SW480 (cell line): ENCODE data around the gene C1R.
"Not testable (repeated sequence)": the region's sequence is repeated elsewhere in the genome, so short reads cannot be mapped to it uniquely, and the experiment has no call there.

Source experiments
- DNase-seq: peaks from one replicate; pipeline ENCODE4 v3.0.0-alpha.2; 2016; ENCODE audit warnings: low spot score

C1R gene

DNA sequence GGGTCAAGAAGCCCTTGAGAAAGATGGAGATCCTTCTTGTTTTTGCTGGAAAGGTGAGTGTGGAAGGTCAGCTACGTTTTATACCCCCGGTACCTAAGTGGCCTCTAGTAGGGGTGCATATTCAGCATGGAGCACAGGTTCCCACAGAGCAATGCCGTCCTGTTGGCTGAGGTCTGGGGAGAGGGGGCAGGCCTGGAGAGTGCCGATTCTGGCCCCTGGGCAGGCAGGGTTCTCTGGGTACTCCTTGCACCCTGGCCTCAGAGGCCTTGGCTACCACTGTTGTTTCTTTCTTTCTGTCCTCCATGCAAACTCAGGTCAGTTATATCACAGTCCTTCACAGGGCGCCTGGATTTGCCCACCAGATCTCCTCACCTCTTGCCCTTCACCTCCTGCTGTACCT lies 27.9 kb upstream of the C1R start:
- no peak for DNase-seq

DNA sequence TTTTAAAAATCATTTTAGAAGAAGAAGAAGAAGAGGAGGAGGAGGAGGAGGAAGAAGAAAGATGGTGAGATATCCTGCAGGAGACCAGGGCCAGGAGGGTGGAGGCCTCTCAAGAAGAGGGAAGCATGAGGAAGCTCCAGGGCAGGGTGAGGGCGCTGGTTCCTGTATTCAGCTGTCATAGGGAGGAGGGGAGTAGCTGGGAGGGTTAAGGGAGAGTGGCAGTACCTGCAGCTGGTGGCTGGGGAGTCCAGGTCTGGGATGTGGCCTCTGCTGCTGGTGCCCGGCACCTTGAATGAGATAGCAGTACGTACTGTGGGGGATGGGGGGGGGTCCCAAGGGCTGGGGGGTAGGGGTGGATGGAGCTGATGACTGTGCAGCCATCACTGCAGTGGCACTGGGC lies 26.6 kb upstream of the C1R start:
- no peak for DNase-seq

DNA sequence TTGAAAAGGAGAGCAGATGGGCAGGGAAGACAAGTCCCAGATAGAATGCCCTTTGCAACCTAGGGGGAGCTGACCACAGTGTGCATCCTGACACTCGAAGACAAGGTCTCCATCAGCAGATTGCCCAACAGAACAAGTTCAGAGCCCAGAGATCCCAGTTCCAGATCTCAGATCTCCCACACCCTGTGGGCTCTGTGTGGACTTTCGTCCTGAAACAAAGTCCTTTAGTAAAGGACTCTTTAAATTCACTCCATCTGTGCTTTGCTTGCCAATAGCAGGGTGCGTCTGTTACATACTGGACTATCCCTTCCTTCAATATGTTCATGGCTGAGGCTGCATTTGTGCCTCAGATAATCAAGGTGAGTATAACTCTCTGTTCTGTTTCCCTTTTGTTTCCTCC lies 25.4 kb upstream of the C1R start:
- DNase-seq: no peak

DNA sequence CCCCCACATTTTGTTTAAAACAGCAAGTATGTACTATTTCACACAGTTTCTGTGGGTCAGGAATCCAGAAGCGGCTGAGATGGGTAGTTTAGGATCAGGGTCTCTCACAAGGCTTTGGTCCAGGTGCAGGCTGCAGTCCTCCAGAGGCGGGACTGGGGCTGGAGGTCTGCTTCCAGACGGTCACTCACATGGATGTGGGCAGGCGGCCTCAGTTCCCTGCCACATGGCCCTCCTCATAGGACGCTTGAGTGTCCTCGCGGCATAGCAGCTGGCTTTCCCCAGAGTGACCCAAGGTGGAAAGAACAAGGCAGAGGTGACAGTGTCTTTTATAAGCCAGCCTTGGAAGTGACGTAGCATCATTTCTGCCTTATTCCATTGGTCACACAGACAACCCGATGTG lies 24.7 kb upstream of the C1R start:
- DNase-seq: no peak

DNA sequence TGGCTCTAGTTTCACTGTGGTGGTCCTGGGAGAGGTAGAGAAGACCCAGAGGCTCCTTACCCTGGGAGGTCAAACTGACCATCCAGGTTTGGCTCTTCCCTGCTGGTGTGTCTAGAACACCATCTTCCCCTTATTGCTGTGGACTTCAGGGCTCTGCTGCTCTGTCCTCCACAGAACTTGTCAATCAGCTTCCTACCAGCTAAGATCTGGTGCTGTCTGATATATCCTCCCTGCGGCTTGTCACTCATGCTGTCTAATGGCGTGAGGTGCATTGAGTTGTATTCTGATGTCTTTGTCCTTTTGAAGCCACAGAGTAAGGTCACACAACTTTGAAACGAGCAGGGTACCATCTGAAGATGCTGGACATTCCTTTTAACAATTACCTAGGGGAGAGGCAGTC lies 24.0 kb upstream of the C1R start:
- no peak for DNase-seq

DNA sequence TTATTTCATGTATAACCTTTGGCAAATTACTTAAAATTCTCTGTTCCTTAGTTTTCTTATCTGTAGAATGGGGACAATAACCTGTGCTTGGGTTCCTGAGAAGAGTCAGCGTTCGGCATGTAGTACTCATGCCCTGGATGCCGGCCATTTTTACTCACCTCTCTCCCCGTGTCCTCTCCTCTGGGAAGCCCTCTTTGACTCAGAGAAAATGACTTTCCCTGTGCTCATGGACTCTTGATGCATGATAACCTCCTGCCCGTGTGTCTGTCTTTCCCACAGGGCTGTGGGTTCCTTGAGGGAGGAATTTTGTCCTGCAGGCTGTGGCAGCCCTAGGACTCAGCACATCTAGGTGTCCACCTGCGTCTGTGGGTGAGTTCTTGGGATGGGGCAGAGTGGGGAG lies 22.6 kb upstream of the C1R start:
- DNase-seq: no peak

DNA sequence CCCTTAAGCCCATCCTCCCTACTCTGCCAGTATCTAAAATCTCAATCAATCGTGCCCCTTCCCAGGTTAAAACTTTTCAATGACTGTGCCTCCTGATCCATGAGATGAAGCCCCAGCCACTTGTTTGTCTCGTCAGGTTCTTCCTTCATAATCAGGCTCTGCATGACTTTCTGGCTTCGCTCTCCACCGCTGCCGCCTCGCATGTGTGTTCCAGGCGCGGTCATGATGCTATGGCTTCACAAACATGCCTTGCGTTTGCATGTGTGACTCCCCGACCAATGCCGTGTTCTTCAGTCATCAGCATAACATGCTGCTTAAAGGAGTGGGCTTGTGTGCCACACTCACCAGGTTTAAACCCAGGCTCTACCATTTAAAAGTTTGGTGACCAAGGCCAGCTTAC lies 21.8 kb upstream of the C1R start:
- DNase-seq: no peak

DNA sequence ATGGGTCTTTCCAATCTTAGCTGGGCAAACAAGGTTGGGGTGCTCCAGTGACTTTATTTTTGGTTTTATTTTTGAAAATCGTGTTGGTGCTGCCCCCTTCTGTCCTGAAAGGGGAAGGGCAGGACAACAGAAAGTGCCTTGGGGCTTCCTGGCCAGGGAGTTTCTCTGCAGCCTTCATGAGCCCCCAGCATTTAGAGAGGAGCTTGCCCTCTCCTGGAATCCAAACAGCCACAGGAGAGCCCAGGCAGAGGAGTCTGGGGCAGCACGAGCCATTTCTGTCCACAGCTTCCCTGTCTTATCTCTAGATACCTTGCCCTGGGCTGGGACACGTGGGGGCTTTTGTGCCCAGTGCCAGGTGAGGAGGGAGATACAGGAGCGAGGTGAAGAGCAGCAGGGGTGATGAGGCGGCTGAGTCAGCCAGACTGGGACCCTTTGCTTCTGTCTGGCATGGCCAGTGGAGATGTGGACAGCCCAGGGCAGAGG lies 21.2 kb upstream of the C1R start:
- peak; percentile 57 for DNase-seq

DNA sequence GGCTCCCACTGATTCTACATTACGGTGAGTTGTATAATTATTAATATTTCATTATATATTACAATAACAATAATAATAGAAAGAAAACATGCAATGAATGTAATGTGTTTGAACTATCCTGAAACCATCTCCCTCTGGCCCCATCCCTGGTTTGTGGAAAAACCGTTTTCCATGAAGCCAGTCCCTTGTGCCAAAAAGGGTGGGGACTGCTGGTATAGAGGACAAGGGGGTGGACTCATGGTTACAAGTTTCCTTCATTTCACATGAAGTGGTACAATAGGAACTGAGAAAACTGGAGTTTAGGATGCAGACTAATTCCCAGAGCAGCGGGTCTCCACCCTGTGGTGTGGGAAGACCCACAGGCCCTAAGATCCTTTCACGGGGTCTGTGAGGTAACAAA lies 19.8 kb upstream of the C1R start:
- no peak for DNase-seq

DNA sequence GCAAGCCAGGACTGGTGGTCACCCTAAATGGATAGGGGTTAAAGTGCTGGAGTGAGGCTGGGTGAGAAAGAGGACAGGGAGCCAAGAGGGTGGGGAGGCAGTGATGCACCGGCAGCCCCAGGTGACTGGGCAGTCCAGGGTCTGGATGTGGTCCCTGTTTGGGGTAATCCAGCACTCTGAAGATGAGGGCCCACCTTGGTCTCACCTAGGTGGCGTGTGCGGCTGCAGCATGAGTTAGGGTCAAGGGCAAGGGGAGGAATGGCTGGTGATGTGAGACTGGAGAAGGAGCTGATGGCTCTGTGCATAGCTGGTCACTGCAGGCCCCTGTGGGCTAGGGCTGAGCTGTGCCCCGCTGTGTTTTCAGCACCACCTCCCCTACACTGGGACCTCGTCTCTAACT lies 18.4 kb upstream of the C1R start:
- DNase-seq: no peak

DNA sequence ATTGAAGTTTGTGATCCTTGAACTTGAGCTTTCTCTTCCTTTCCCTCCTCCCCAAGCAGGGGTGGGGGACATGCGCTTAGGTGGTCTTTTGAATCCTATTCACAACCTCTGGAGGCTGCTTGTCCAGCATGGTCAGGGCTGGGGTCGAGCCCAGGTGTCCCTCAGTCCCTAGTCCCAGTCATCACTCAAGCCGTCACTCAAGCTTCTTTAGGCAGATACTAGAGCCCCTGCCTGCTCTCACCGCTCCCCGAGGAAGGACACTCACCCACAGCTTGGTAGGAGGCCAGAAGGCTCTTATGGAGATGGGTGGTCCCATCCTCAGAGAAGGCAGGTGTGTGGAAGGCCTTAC lies 17.3 kb upstream of the C1R start:
- no peak for DNase-seq

DNA sequence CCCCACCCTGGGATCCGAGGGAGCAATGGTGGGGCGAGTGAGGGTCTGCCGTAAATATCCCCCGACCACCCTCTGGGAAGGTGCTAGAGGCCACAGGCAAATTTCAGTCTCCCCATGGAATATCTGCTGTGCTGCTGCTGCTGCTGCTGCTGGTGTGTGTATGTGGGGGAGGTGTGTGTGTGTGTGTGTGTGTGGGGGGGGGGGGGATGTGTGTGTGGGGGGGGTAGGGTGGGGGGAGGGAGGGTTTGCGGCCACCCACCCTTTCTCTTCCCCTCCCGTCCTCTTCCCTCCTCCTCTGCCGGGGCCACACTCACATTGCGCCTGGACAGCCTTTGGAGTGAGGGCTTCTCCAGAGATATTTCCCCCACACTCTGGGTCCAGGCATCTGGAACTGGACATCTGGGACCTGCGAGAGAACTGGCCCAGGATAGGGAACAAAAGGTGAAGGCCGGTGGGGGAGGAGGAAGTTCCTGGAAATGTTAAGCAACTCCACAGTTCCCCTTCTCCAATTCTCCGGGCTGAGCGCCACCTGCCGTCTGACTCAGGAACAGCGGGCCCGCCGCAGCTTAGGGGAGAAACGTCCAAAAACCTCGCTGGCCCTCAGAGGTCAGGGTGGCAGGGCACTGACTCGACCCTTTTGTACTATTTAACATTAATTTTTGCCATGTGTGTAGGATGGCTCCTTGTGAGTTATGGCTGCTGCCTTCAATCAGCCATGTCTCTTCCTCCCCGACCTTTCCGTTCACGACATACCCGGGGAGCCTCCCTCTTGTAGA lies 16.7 kb upstream of the C1R start, which contains the start of gene C1RL:
Gene C1RL, minus strand, starts transcription at position 419 of the 776 bp plus-strand sequence. Its CDS starts 34 bp downstream, at position 385.
- DNase-seq: peak; percentile 95

DNA sequence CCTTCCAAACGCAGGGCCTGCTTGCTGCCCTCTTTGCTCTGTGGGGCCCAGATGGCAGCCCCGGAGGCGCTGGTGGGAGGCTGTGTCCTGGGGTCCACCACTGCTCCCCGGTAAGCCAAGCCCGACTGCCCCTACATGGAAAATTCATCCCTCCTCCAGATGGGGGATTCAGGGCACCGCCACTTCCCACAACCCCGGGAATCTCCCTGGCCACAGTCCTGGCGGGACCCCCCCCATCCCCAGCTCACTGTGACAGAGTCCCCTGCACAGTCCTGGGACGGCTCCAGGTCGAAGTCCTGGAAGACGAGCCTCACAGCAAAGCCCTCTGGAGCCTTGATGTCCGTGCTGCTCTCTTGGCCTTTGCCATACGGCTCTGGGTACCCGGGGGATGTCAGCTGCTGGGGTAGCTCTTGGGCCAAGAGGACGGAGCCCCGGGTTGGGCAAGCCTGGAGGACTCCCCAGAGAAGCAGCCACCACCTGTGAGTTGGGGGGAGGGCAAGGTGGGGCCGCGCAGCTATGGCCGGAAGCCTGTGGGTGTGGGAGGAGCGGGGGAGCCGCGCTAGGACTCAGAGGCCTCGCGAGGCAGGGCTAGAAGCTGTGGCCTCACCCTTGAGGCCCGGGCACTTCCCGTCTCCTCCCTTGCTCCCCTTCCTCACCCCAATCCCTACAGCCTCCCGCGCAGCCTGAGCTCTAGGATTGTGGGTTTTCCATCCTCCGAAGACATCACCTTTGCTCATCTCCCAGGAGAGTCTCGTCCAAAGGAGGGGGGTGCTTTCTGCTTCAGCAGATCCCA lies 16.0 kb upstream of the C1R start:
- DNase-seq: peak; percentile 90

DNA sequence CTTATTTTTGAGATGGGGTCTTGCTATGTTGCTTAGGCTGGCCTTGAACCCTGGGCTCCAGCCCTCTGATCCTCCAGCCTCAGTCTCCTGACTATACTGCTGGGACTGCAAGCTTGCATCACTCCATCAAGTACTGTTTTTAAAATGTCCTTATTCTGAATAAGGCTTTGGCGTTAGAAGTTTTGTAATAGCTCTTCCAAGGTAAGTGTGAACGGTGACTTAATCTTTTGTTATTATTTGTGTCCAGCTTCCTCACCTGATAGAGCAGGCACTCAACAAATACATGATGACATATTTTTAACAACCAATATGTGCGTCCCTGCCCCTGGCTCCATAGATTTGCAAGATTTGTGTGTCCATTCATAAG lies 15.4 kb upstream of the C1R start:
- peak; percentile 33 for DNase-seq

DNA sequence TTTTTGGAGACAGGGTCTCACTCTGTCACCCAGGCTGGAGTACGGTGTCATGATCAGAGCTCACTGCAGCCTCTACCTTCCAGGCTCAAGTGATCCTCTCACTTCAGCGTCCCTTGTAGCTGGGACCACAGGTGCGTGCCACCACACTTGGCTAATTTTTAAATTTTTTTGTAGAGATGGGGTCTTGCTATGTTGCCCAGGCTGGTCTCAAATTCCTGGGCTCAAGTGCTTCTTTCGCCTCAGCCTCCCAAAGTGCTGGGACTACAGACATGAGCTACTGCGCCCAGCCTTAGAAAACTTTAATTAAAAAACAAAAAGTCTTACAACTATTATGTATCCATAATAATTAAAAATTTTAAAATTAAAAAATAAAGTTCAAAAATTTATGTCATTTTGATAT lies 14.9 kb upstream of the C1R start:
- not testable (repeated sequence) for DNase-seq

DNA sequence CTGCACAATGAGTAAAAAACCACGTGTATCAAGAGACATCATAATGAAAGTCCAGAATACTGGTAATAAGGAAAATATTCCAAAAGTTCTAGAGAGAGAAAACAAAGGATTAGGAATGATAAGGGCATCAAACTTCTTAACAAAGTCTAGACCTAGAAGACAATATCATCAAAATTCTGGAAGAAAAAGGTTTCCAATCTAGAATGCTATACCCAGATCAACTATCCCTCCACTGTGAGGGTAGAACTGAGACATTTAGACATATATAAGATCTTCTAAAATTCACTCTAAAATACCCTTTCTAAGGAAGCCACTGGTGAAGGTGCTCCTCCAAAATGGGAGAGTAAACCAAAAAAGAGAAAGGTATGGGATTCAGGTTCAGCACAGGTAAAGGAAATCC lies 13.8 kb upstream of the C1R start:
- no peak for DNase-seq

DNA sequence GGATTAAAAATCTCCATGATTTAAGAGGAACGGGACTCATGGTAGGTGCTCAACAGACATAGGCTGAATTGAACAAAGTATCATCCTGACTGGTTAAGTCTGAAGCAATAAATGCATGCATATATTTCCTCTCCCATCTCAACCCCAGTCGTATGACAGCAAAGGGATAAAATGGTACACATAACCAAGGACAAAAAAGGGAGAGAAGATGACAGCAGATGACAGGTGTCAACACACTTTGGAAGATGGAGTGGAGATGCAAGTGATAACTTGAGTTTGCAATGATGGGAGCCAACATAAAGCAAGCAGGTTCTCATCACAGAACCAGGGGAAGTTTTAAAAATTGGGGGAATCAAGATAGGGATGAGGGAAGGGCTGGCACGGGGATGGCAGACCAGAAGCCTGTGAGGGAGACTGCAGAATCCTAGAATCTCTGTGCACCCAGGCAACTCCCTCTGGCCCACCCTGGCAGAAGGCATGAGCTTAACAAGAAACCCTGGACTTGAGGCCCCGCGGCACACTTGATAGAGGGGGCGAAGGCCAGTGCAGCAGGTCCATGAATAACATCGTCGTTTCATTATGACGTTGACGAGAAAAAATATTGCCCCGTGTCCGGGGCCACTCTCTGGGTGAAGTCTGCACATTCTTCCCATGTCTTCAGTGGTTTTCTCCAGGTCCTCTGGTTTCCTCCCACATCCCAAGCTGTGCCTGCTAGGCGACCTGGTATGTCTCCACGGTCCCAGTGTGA lies 11.8 kb upstream of the C1R start:
- no peak for DNase-seq

DNA sequence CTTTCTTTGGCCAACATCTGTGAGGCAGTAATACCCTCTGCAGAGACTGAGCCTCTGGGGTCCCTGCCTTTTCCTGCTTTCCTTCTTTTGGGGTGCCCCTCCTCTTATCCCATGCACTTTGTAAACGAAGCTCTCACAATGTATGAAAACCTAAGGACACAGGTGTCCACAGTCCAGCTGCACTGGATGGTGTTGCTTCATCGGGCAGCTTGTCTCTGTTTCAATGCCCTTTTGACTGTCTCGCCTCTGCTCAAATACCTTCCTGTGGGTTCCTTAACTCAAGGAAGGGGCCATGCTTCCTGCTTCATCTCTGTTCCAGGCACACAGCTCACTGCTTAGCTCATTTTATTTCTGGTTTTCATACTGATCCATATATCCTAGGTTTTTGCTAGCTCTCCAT lies 10.3 kb upstream of the C1R start:
- DNase-seq: no peak

DNA sequence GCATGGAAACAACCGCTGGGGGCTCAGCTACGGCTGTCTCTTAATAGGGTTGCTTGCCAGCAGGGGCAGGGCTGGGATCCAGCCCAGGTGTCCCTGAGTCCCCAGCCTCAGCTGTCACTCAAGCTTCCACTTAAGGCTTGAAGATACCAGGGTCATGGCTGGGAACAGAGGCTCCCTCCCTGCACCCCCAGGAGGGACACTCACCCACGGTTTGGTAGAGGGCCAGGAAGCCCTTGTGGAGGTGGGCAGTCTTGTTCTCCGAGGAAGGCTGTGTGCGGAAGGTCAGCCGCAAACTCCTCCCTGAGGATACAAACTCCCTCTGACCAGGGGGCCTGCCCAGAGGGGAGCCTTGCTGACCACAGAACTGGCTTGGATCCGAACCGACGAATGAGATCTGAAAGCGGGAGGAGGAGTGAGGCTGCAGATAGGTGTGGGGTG lies 9.5 kb upstream of the C1R start:
- no peak for DNase-seq

DNA sequence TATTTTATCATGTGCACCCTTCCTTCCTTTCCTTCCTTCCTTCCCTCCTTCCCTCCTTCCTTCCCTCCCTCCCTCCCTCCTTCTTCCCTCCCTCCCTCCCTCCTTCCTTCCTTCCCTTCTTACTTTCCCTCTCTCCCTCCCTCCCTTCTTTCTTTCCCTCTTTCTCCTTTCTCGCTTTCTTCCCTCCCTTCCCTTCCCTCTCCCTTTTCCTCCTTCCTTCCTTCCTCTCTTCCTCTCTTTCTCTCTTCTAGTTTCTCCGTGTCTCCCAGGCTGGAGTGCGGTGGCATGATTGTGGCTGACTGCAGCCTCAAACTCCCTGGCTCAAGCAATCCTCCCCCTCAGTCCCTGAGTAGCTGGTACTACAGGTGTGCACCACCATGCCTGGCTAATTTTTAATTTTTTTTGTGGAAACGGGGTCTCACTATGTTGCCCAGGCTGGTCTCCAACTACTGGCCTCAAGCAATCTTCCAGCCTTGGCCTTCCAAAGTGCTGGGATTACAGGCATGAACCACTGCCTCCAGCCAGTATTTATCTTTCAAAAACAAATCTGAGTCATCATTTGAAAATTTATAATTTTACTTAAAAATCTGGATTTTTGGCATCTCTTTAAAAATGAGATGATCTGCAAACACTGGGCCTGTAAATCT lies 8.9 kb upstream of the C1R start:
- no peak for DNase-seq

DNA sequence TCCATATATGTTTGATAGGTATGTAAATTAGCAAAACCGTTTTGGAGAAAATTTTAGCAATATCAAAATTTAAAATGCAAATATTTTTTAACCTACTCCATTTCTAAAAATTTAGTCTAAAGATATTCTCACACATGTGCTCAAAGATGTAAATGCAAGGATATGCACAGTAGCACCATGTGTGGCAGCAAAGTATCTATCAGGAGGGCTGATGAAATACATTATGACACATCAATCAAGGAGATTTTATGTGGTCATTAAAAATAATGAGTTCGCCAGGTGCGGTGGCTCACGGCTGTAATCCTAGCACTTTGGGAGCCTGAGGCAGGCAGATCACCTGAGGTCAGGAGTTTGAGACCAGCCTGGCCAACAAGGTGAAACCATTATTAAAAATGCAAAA lies 8.0 kb upstream of the C1R start:
- no peak for DNase-seq

DNA sequence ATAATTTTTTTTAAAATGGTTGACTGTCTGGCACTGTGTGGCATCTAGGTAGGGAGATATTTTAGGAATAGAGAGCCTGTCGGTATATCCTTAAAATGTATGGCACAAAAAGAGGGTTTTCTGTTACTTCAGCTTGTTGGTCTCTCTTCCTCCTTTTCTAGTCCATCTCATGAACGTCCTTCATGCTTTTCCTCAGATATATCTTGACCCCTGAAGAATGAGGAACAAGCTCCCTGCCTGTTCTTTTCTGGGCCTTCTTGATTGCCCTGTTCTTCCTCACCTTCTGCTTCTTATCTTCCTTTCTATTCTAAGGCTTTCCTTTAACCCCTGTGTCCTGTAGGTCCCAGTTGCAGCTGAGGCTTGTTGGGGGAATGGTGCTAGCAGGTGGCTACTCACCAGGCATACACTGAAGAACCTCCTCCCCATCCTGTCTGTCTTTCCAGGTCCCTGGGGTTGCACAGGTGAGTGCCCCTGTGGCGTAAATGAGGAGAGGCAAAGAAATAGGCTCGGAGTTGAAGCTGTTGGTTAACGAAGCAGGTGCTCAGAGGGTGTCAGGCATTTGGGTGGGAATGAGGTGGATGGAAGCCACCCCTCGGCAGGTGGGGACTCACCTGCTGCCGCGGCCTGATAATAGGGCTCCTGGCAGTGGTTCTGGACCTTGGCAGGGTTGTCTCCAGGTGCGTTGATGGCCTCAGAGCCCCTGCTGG lies 7.2 kb upstream of the C1R start:
- no peak for DNase-seq
